SU-DHL-6 (cell line): ENCODE results near the gene ABR.

Experiments
- H2AFZ ChIP-seq: fragments of 200-600 bp; sonication (generic); 2 replicates; pipeline ENCODE4 v1.6.1; 2014; ENCODE audit warnings: low read depth, mild to moderate bottlenecking, moderate library complexity, mixed read lengths, antibody characterized with exemption, low read length; ENCODE audit not compliant: severe bottlenecking
- H3F3A ChIP-seq: fragments of 200-600 bp; shearing (Covaris generic); 2 replicates; pipeline ENCODE4 v1.6.0; 2016; ENCODE audit warnings: antibody characterized with exemption, mild to moderate bottlenecking; ENCODE audit not compliant: insufficient read depth
- H3K27ac ChIP-seq: fragments of 200-600 bp; sonication (generic); 2 replicates; pipeline ENCODE4 v1.5.1; 2016; ENCODE audit warnings: low read depth, mild to moderate bottlenecking, low read length, moderate library complexity, mixed read lengths
- H3K27me3 ChIP-seq: fragments of 200-600 bp; sonication (generic), shearing (Covaris generic); 2 replicates; pipeline ENCODE4 v1.6.0; 2014; ENCODE audit warnings: mild to moderate bottlenecking, low read length
- H3K36me3 ChIP-seq: fragments of 200-600 bp; sonication (generic); 2 replicates; pipeline ENCODE4 v1.6.1; 2014; ENCODE audit warnings: mild to moderate bottlenecking, low read length, mixed read lengths
- H3K4me2 ChIP-seq: fragments of 300-600, 200-600 bp; shearing (Covaris generic), sonication (generic); 2 replicates; pipeline ENCODE4 v1.6.0; 2014; ENCODE audit warnings: low read length, low read depth, mild to moderate bottlenecking; ENCODE audit not compliant: poor library complexity, severe bottlenecking
- H3K4me3 ChIP-seq: fragments of 200-600 bp; sonication (generic); 2 replicates; pipeline ENCODE4 v1.5.1; 2014; ENCODE audit warnings: antibody characterized with exemption, low read length, mild to moderate bottlenecking, mixed read lengths; ENCODE audit not compliant: insufficient read depth, poor library complexity, severe bottlenecking
- H3K79me2 ChIP-seq: fragments of 200-600 bp; sonication (generic); 2 replicates; pipeline ENCODE4 v1.6.1; 2014; ENCODE audit warnings: mild to moderate bottlenecking, low read length, moderate library complexity; ENCODE audit not compliant: insufficient read depth
- H3K9ac ChIP-seq: fragments of 200-600 bp; sonication (generic); 2 replicates; pipeline ENCODE4 v1.7.0; 2014; ENCODE audit warnings: mild to moderate bottlenecking, low read length
- H3K9me2 ChIP-seq: fragments of 200-600 bp; sonication (generic); replicated peaks from 2 replicates; pipeline ENCODE4 v1.6.1; 2014; ENCODE audit warnings: low read length; ENCODE audit not compliant: insufficient read depth
- H3K9me3 ChIP-seq: fragments of 200-600 bp; sonication (generic); 2 replicates; pipeline ENCODE4 v1.6.1; 2014; ENCODE audit warnings: low read length, mixed read lengths; ENCODE audit not compliant: insufficient read depth
- H4K20me1 ChIP-seq: fragments of 200-600 bp; sonication (generic); 2 replicates; pipeline ENCODE4 v1.6.1; 2014; ENCODE audit warnings: low read depth, mild to moderate bottlenecking, antibody characterized with exemption, low read length, moderate library complexity, mixed read lengths
- CTCF ChIP-seq: fragments of 200-600 bp; sonication (generic); IDR thresholded peaks from one replicate; pipeline ENCODE4 v1.5.1; 2017; ENCODE audit warnings: antibody characterized with exemption, mild to moderate bottlenecking, low read length, moderate library complexity; ENCODE audit not compliant: insufficient read depth, poor library complexity, severe bottlenecking
- EZH2phosphoT487 ChIP-seq: fragments of 200-600 bp; sonication (generic), shearing (Covaris generic); conservative IDR thresholded peaks from 2 replicates; pipeline ENCODE4 v1.6.1; 2018; ENCODE audit warnings: mild to moderate bottlenecking, antibody characterized with exemption, low read length, moderate library complexity, mixed read lengths

The ABR gene

DNA sequence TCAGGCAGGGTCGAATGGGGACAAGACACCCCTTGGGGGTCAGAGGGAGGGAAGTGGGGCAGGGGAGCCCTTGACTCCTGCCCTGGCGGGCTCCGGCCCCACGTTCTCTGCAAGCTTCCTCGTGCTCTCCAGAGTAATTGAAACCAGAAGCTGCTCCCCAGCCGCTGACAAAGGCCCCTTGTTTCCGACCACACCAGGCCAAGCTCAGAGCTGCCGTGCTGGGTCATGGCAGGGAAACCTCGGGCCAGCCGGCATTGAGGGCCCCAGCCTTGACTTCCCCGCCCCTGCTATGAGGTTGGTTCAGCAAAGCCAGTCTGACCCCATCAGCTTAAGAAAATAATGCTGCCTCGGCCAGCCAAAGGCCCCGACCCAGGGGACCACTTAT lies 139.6 kb downstream of the ABR start:
- no peaks in the 10 kb centered on the region for H4K20me1 ChIP-seq
- H3F3A ChIP-seq, result no peaks in the 10 kb centered on the region
- no peak overlapping the region for H3K4me2 ChIP-seq
- H3K27ac ChIP-seq, result no peak overlapping the region
- no peak overlapping the region for H3K9ac ChIP-seq
- no peaks in the 10 kb centered on the region for H3K27me3 ChIP-seq
- no peak overlapping the region for H2AFZ ChIP-seq
- H3K9me2 ChIP-seq, result no peaks in the 10 kb centered on the region
- no peak overlapping the region for H3K4me3 ChIP-seq
- H3K79me2 ChIP-seq, result no peaks in the 10 kb centered on the region
- no peaks in the 10 kb centered on the region for H3K9me3 ChIP-seq
- no peak for TF ChIP-seq EZH2phosphoT487
- no peak for TF ChIP-seq CTCF
- H3K36me3 ChIP-seq, result no peaks in the 10 kb centered on the region

DNA sequence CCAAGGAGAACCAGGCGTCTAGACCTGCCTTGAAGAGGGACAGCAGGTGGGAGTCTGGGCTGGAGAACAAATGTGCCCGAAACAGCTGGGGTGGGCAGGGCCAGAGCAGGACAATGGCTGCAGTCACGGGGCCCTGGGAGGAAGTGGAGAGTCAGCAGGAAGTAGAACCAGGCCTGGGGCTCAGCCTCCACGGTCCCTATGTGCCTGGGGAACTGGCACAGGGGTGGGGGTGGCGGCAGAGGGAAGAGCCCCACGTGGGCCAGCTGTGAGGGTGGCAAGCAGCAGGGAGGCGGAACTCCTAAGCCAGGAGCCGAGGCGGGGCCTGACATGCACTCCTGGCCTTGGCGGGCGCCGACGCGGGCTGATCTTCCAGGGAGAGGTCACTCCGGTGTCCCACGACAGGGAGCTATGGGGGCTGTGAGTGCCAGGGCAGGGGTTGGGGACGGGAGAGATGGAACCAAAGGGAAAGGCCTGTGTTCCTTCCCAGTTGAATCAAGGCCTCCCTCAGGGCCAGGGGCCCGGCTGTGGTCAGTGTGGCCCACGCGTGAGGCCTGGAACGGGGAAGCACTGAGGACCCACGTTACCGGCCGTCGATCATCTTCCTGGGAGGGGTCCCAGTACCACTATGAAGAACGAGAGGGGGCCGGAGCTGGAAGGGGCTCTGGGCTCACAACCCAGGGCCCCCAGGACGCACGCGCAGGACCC lies 140.1 kb downstream of the ABR start:
- Histone ChIP-seq H4K20me1 (no peaks in the 10 kb centered on the region), H3K27me3 (no peaks in the 10 kb centered on the region), H3K36me3 (no peaks in the 10 kb centered on the region), H3K4me2 (no peak overlapping the region), H3K9me2 (no peaks in the 10 kb centered on the region), H3K79me2 (no peaks in the 10 kb centered on the region), H2AFZ (no peak overlapping the region), H3K9ac (no peak overlapping the region), H3K9me3 (no peaks in the 10 kb centered on the region), H3K27ac (no peak overlapping the region), H3K4me3 (no peak overlapping the region), H3F3A (no peaks in the 10 kb centered on the region)
- TF ChIP-seq CTCF, result no peak

DNA sequence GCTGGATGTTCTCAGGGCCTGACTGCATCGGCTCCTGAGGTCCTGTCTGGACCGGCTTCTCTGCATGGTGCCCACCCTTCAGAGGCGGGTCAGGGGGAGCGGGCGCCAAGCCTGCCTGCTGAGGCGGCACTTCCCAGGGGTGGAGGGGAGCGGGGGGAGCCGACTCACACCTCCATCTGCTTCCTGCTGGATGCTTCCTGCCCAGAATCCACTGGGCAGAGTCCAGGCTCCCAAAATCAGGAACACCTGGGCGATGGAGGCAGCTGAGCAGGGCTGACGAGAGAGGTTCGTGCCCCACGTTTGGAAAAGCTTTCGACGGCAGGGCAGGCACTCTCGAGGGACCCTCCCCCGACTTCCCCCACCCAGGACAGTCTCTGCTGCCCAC lies 140.7 kb downstream of the ABR start:
- TF ChIP-seq EZH2phosphoT487 (no peak), CTCF (no peak)
- Histone ChIP-seq H3K4me2 (no peak overlapping the region), H3K9ac (no peak overlapping the region), H3K9me3 (no peaks in the 10 kb centered on the region), H3K4me3 (no peak overlapping the region), H3F3A (no peaks in the 10 kb centered on the region), H3K27me3 (no peaks in the 10 kb centered on the region), H3K27ac (no peak overlapping the region), H2AFZ (no peak overlapping the region), H3K9me2 (no peaks in the 10 kb centered on the region), H4K20me1 (no peaks in the 10 kb centered on the region), H3K36me3 (no peaks in the 10 kb centered on the region), H3K79me2 (no peaks in the 10 kb centered on the region)
